OCI-LY1 (cell line): ENCODE results near the gene STON2.

Experiments
- H2AFZ ChIP-seq: fragments of 200-600 bp; sonication (generic), shearing (Covaris generic); 2 replicates; pipeline ENCODE4 v1.6.0; 2014; ENCODE audit warnings: antibody characterized with exemption, mild to moderate bottlenecking, low read length
- H3F3A ChIP-seq: fragments of 200-600 bp; sonication (generic), shearing (Covaris generic); 2 replicates; pipeline ENCODE4 v1.6.0; 2014; ENCODE audit warnings: mild to moderate bottlenecking, antibody characterized with exemption, low read length, moderate library complexity; ENCODE audit not compliant: insufficient read depth
- H3K27ac ChIP-seq: fragments of 200-600 bp; sonication (generic); 2 replicates; pipeline ENCODE4 v1.5.1; 2014; ENCODE audit warnings: low read length, mixed run types, mild to moderate bottlenecking, low read depth; ENCODE audit not compliant: poor library complexity, severe bottlenecking
- H3K27me3 ChIP-seq: fragments of 200-600 bp; sonication (generic); 2 replicates; pipeline ENCODE4 v1.6.0; 2014; ENCODE audit warnings: antibody characterized with exemption, mild to moderate bottlenecking, low read length, moderate library complexity; ENCODE audit not compliant: insufficient read depth
- H3K36me3 ChIP-seq: fragments of 200-600 bp; sonication (generic); 2 replicates; pipeline ENCODE4 v1.6.1; 2014; ENCODE audit warnings: mild to moderate bottlenecking, antibody characterized with exemption, low read length, moderate library complexity, mixed read lengths; ENCODE audit not compliant: insufficient read depth
- H3K4me1 ChIP-seq: fragments of 200-600 bp; sonication (generic); 2 replicates; pipeline ENCODE4 v1.5.1; 2014; ENCODE audit warnings: mild to moderate bottlenecking, low read length, moderate library complexity; ENCODE audit not compliant: insufficient read depth, severe bottlenecking
- H3K4me2 ChIP-seq: fragments of 200-600 bp; sonication (generic), shearing (Covaris generic); 2 replicates; pipeline ENCODE4 v1.6.1; 2014; ENCODE audit warnings: low read length
- H3K4me3 ChIP-seq: fragments of 200-600 bp; sonication (generic); 2 replicates; pipeline ENCODE4 v1.5.1; 2014; ENCODE audit warnings: low read length, low read depth, mild to moderate bottlenecking, mixed read lengths; ENCODE audit not compliant: poor library complexity, severe bottlenecking
- H3K79me2 ChIP-seq: fragments of 200-600 bp; shearing (Covaris generic); 2 replicates; pipeline ENCODE4 v1.6.1; 2016; ENCODE audit warnings: mixed run types, low read length, mixed read lengths; ENCODE audit not compliant: insufficient read depth
- H3K9ac ChIP-seq: fragments of 200-600 bp; sonication (generic), shearing (Covaris generic); 2 replicates; pipeline ENCODE4 v1.6.1; 2014; ENCODE audit warnings: mild to moderate bottlenecking, low read length, mixed read lengths
- H3K9me2 ChIP-seq: fragments of 200-600 bp; sonication (generic), shearing (Covaris generic); 2 replicates; pipeline ENCODE4 v1.6.1; 2014; ENCODE audit warnings: low read depth, mild to moderate bottlenecking, low read length, mixed read lengths
- H3K9me3 ChIP-seq: fragments of 200-600 bp; shearing (Covaris generic); 2 replicates; pipeline ENCODE4 v1.6.1; 2014; ENCODE audit warnings: low read length, mixed read lengths
- H4K20me1 ChIP-seq: fragments of 200-600 bp; sonication (generic), shearing (Covaris generic); 2 replicates; pipeline ENCODE4 v1.6.0; 2016; ENCODE audit warnings: mild to moderate bottlenecking, low read length; ENCODE audit not compliant: insufficient read depth
- EZH2 ChIP-seq: fragments of 200-600 bp; sonication (generic), shearing (Covaris generic); IDR thresholded peaks from 2 replicates; pipeline ENCODE4 v1.8.0; 2017; ENCODE audit warnings: borderline replicate concordance, mixed run types, mild to moderate bottlenecking, antibody characterized with exemption, low read length, moderate library complexity, mixed read lengths
- TF ChIP-seq, protein P1 (sequence below): fragments of 200-600 bp; sonication (generic), shearing (Covaris generic); IDR thresholded peaks from 2 replicates; pipeline ENCODE4 v1.5.1; 2017; ENCODE audit warnings: mild to moderate bottlenecking, antibody characterized with exemption, low read length, moderate library complexity, mixed read lengths

The STON2 gene

DNA sequence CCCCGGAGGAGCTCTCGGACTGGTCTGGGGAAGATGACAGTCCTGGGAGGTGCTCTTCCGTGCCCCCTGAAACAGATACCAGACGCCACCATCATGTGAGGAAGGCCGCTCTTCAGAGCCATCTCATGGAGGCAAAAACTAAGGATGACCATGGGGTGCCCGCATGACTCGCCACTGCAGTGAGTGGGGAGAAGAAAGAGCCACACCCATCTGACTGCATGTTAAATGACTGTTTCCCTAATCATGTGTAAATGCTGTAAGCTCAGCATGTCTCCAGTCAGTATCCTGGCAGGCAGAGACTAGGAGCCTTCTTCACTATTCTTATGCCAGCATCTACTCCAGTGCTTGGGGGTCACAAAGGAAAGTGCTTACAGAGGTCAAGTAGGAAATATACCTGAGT, 4.0 kb downstream of the STON2 start:
- Histone ChIP-seq H4K20me1 (no peaks in the 10 kb centered on the region), H3F3A (no peaks in the 10 kb centered on the region), H3K9ac (no peak overlapping the region), H3K27me3 (no peaks in the 10 kb centered on the region), H3K36me3 (no peaks in the 10 kb centered on the region), H3K9me3 (no peaks in the 10 kb centered on the region), H3K4me3 (no peak overlapping the region), H3K9me2 (no peaks in the 10 kb centered on the region), H3K79me2 (no peaks in the 10 kb centered on the region), H3K4me2 (no peak overlapping the region), H3K27ac (no peak overlapping the region), H2AFZ (no peak overlapping the region), H3K4me1 (no peaks in the 10 kb centered on the region)
- no peak for TF ChIP-seq EZH2
- TF ChIP-seq, protein P1, sequence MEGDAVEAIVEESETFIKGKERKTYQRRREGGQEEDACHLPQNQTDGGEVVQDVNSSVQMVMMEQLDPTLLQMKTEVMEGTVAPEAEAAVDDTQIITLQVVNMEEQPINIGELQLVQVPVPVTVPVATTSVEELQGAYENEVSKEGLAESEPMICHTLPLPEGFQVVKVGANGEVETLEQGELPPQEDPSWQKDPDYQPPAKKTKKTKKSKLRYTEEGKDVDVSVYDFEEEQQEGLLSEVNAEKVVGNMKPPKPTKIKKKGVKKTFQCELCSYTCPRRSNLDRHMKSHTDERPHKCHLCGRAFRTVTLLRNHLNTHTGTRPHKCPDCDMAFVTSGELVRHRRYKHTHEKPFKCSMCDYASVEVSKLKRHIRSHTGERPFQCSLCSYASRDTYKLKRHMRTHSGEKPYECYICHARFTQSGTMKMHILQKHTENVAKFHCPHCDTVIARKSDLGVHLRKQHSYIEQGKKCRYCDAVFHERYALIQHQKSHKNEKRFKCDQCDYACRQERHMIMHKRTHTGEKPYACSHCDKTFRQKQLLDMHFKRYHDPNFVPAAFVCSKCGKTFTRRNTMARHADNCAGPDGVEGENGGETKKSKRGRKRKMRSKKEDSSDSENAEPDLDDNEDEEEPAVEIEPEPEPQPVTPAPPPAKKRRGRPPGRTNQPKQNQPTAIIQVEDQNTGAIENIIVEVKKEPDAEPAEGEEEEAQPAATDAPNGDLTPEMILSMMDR, result no peak

DNA sequence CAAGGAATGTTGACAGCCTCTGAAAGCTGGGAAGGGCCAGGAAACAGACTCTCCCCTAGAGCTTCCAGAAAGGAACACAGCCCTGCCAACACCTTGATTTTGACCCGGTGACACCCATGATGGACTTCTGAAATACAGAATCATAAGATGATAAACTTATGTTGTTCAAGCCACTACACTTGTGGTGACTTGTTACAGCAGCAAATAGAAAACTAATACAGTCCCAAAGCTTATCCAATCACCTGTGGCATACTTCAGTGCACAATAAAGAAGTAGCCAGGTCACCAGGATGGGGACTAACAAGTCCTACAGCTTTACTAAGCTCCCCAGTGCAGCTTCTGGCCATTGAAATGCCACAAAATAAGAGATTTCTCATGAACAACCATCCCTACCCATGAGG, 5.4 kb downstream of the STON2 start:
- Histone ChIP-seq H3K4me2 (no peak overlapping the region), H3K79me2 (no peaks in the 10 kb centered on the region), H3K9ac (no peak overlapping the region), H3K27ac (no peak overlapping the region), H3K4me3 (no peak overlapping the region), H3K4me1 (no peaks in the 10 kb centered on the region), H3K36me3 (no peaks in the 10 kb centered on the region), H4K20me1 (no peaks in the 10 kb centered on the region), H3K27me3 (no peaks in the 10 kb centered on the region), H3K9me3 (no peaks in the 10 kb centered on the region), H2AFZ (no peak overlapping the region), H3F3A (no peaks in the 10 kb centered on the region), H3K9me2 (no peaks in the 10 kb centered on the region)
- TF ChIP-seq, protein P1, result no peak
- no peak for TF ChIP-seq EZH2

DNA sequence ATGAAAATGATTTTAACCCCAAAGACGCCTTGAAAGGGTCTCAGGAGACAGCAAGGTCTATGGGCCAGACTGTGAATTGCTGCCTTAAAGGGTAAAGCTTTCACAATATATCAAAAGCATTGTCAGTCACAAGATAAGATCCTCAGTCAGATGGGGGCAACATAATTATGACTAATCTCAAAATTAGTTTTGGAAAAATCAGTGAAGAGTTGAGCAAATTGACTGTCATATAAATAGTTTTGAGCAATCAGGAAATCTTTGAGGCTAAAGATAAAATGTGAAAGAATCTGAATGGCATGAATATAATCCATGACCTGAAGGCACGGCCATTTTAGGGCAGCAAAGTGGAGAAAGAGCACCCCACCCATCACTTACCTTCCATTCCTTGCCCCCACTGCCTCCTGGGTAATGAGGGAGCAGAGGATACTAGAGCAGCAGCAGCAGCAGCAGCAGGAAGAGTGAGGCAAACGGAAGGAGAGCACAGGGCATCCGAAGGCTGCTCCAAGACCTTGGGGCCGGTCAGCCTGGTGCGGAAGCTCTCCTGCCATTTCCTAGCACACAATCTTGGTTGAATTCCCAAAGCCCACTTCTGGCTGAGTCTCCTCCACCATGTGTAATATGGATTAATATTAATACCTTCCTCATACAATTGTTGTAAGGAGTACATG, 7.0 kb downstream of the STON2 start:
- no peak overlapping the region for H3K4me2 ChIP-seq
- no peak overlapping the region for H2AFZ ChIP-seq
- H3K9me3 ChIP-seq, result no peaks in the 10 kb centered on the region
- no peaks in the 10 kb centered on the region for H3K36me3 ChIP-seq
- no peaks in the 10 kb centered on the region for H3K4me1 ChIP-seq
- TF ChIP-seq EZH2, result no peak
- TF ChIP-seq, protein P1, result no peak
- no peak overlapping the region for H3K9ac ChIP-seq
- H3K27ac ChIP-seq, result no peak overlapping the region
- no peaks in the 10 kb centered on the region for H3F3A ChIP-seq
- no peaks in the 10 kb centered on the region for H3K27me3 ChIP-seq
- H3K4me3 ChIP-seq, result no peak overlapping the region
- H3K9me2 ChIP-seq, result no peaks in the 10 kb centered on the region
- no peaks in the 10 kb centered on the region for H4K20me1 ChIP-seq
- no peaks in the 10 kb centered on the region for H3K79me2 ChIP-seq
